Calu3 (cell line): Measurements from ENCODE around the gene DUSP22. TPM values are rescaled to one million over a fixed set of nuclear protein-coding genes. Genes with fewer than 3 reads are reported as not detected.

Experiments
- BruUV-seq: library from RNA; stranded (reverse); fragments of 400-500 nt; replicated peaks from 2 replicates; lab custom pipeline; 2021; lab: Mats Ljungman, UMichigan
- CTCF ChIA-PET: fragments of 300-600 bp; sonication (Branson Sonifier 250); formaldehyde crosslinking; loops from one replicate; lab custom pipeline; 2022; ENCODE audit warnings: antibody characterized with exemption; lab: Charles Lee
- DNase-seq: peaks from one replicate; pipeline ENCODE4 v3.0.0; 2022
- H3K27ac Mint-ChIP-seq: one replicate; pipeline ENCODE4 v1.8.0; 2022; ENCODE audit warnings: mixed read lengths; ENCODE audit not compliant: unreplicated experiment
- H3K27me3 Mint-ChIP-seq: one replicate; pipeline ENCODE4 v1.8.0; 2022; ENCODE audit warnings: mixed read lengths; ENCODE audit not compliant: unreplicated experiment
- H3K36me3 Mint-ChIP-seq: one replicate; pipeline ENCODE4 v1.8.0; 2022; ENCODE audit warnings: mild to moderate bottlenecking, moderate library complexity, mixed read lengths; ENCODE audit not compliant: insufficient read depth, unreplicated experiment
- H3K4me1 Mint-ChIP-seq: one replicate; pipeline ENCODE4 v1.8.0; 2022; ENCODE audit warnings: mild to moderate bottlenecking, low read depth, mixed read lengths; ENCODE audit not compliant: unreplicated experiment
- H3K4me3 Mint-ChIP-seq: one replicate; pipeline ENCODE4 v1.8.0; 2022; ENCODE audit warnings: mild to moderate bottlenecking, low read depth, moderate library complexity, mixed read lengths; ENCODE audit not compliant: unreplicated experiment
- H3K9me3 Mint-ChIP-seq: one replicate; pipeline ENCODE4 v1.8.0; 2022; ENCODE audit warnings: low read depth, mixed read lengths; ENCODE audit not compliant: unreplicated experiment
- CTCF ChIP-seq: fragments of 200-600 bp; IDR thresholded peaks from one replicate; pipeline ENCODE4 v1.8.0; 2022; ENCODE audit warnings: antibody characterized with exemption; ENCODE audit not compliant: unreplicated experiment
- intact Hi-C: fragments of 100-400 bp; cut with micrococcal nuclease; formaldehyde crosslinking; loops from one replicate; pipeline ENCODE4 v1.10.0; 2022; ENCODE audit not compliant: unreplicated experiment
- total RNA-seq: library from RNA; stranded (reverse); gene quantifications from 2 replicates; pipeline ENCODE4 v1.2.3, GENCODE V29; 2022

The DUSP22 gene
- total RNA-seq, 1 experiment from 2014 or later = 14.7 TPM

DNA sequence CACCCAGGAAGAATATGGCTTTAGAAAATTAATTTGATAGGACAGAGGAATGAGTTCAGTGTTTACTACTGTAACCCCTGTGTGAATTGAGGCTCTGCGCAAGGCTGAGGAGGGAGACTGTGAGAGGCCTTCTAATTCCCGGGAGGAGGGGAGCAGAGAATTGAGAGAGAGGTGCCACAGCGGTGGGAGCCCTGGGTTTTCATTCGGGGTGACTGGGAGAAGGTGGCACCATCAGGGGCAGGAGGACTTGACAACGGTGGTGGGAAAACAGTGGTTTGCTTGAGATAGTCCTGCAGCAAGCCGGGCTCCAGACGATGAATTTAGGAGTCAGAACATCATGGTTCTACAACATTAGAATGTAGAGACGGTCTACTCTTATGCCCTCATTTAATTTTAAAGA lies 9.2 kb downstream of the DUSP22 start:
- no peak for TF ChIP-seq CTCF
- H3K27me3 Mint-ChIP-seq = no peaks in the 10 kb centered on the region
- no peaks in the 10 kb centered on the region for H3K9me3 Mint-ChIP-seq
- H3K4me1 Mint-ChIP-seq = no peaks in the 10 kb centered on the region
- no peak for DNase-seq
- H3K4me3 Mint-ChIP-seq = no peak overlapping the region
- H3K27ac Mint-ChIP-seq = no peak overlapping the region
- CTCF ChIA-PET = no interaction called here
- no peaks in the 10 kb centered on the region for H3K36me3 Mint-ChIP-seq
- intact Hi-C loops = no loop called here
- BruUV-seq = no TSS peak

DNA sequence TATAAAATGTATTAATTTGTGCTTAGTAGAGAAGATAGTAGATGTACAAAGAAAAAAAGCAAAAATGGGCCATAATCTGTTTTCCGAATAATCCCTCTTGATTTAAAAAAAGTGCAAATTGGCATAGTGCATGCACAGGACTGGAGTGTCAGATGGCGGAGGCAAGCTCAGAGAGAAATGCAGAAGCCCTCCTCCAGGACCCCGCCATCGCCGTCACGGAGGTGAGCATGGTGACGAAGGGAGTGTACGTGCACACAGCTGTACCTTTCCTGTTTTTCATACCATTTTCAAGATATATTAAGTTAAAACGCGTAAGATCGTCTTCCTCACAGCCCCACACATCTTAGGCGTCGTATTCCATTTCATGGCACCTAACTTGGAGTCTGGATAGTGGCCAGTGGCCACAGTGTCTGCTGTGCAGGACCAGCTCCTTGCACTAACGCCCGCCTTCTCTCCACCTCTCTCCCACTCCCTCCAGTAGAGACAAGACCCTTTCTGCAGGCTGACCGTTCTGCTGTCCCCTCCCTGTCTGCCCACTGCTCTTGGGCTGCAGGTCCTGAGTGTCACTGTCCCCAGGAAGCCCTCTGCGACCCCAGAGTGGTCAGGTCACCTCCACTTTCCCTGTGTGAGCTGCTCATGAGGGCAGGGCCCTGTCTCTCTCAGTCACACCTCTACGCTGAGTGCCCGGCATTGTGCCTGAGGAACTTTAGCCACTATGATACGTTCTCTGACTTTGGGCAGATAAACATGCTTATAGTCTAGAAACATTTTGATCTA lies 9.8 kb downstream of the DUSP22 start:
- no peak for DNase-seq
- TF ChIP-seq CTCF = no peak
- Mint-ChIP-seq H3K4me1 (no peaks in the 10 kb centered on the region), H3K4me3 (no peak overlapping the region), H3K36me3 (no peaks in the 10 kb centered on the region), H3K27ac (no peak overlapping the region), H3K9me3 (no peaks in the 10 kb centered on the region), H3K27me3 (no peaks in the 10 kb centered on the region)
- CTCF ChIA-PET = no interaction called here
- BruUV-seq = no TSS peak
- intact Hi-C loops = no loop called here

DNA sequence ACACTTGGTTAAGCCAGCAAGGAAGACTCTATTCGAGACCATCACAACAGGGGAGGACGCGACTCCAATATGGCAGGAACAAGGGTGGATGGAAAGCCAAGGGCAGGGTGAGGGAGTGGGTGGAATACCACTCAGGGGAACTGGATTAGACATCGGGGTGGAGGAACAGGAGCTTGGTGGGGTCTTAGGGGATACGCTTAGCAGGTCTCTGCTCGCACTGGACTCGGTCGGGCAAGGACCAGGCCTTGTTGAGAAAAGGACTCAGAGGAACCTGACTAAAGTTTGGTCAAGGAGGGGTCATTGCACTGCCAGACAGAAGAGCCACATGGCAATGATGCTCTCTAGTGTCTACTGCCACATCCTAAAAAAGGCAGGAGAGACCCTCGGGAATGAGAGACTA lies 10.5 kb downstream of the DUSP22 start:
- no peak for DNase-seq
- Mint-ChIP-seq H3K36me3 (no peaks in the 10 kb centered on the region), H3K27ac (no peak overlapping the region), H3K9me3 (no peaks in the 10 kb centered on the region), H3K4me1 (no peaks in the 10 kb centered on the region), H3K27me3 (no peaks in the 10 kb centered on the region), H3K4me3 (no peak overlapping the region)
- CTCF ChIA-PET = no interaction called here
- no TSS peak for BruUV-seq
- no peak for TF ChIP-seq CTCF
- intact Hi-C loops = no loop called here

DNA sequence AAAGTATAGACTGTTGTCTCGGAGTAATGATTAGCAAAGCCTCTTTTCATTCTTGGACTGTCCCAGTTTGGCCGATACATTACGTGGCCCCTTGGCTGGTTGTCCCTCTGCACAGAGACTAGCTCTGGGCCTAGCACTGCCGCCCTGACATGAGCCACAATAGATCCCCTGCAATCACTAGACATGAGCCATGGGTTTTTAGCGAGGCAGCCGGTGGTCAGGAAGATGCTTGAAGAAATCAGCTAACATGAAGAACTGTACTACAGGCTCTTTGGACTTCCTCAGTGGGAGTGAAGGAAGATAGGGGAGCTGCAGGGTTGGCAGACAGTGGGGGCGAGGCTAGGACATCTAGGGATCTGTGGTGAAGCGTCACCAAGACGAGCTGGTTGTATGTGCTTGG lies 11.0 kb downstream of the DUSP22 start:
- no peaks in the 10 kb centered on the region for H3K9me3 Mint-ChIP-seq
- CTCF ChIA-PET = no interaction called here
- intact Hi-C loops = no loop called here
- no peaks in the 10 kb centered on the region for H3K36me3 Mint-ChIP-seq
- H3K27ac Mint-ChIP-seq = no peak overlapping the region
- DNase-seq = no peak
- H3K27me3 Mint-ChIP-seq = no peaks in the 10 kb centered on the region
- H3K4me1 Mint-ChIP-seq = no peaks in the 10 kb centered on the region
- TF ChIP-seq CTCF = no peak
- BruUV-seq = no TSS peak
- H3K4me3 Mint-ChIP-seq = no peak overlapping the region
